ENCODE data around the gene ARHGAP26.
A peak's percentile ranks its signal among the peaks of the same experiment; 100 is the strongest.

Gene ARHGAP26

DNA sequence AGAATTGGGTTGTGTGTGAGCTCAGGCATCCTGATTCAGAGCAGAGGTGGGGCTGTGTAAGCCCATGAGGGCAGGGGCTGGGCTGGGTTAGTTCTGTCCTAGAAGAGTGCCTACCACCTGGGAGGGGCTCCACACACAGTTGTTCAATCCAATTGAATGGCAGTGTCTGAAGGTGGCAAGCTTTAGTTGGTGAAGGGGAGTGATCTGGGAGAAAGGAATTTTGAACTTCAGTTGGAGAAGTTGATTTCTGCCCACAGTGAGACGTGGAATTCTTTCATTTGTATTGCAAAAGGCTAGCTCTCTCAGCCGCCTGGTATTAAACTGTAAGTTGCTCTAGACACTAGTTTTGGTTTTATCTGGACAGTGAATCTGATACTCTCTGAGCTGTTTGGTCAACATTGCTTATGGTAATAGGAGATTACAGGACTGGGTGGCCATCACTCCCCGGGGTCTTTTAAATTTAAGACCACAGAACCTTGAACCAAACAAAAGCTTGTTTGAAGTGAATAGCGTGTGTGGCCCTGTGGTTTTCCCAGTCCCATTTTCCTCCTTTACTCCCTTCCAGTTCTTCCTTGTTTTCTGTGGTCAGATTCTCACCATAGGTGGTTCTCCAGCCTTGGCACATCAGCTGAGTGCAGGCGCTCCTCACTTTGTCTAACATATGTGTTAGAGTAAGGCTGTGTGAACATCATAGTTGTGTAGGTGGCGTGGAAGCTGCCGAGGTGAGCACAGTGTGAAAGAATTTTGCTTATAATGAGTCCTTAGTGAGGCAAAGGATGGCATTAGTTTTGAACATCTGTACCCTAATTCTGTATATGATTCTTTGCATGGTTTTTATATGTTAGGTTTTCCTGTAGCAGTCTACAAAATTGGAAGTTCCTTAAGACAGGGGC lies 78.0 kb downstream of the ARHGAP26 start:
- DNase-seq (ENCODE audit: low read depth, low spot score), result no peak

- DNase-seq (ENCODE audit: low read depth, low spot score), result no peak
Measured at GRCh38 chr5:142849466-142849865, 79.3 kb downstream of the ARHGAP26 start.

DNA sequence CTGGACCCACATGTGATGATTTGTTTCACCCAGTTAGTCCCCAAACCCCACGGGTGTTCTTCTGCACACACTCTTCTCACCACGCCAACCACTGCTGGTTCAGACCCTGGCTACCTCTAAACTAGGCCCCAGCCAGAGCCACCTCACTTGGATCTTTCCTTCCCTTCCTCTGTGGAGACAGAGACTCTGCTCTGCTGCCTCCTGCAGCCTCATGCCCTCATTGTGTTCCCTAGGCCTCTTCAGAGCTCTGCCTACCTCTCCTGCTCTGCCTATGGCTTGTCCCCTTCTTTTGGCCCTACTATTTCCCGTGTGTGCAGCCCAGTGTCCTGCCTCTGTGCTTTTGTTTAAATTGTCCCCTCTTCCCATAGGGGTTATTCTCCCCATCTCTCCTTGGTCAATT lies 79.7 kb downstream of the ARHGAP26 start:
- no peak for DNase-seq (ENCODE audit: low read depth, low spot score)

DNA sequence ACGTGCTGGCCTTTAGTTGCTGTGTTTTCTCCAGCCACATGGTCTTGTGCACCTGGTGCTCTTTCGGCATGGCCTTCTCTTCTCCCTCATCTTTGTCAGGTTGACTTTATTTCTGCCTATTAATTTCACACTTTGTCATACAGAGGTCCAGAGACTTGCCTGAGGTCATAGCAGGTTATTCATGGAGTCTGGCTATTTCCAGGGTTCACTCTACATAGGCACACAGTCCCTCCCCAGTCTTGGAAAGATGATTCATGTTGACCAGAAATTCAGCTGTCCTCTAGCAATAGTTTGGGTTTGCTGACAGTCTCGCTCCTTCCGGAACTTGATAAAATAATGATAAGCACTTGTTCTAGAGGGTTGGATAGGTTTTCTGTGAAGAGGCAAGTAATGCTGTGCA lies 81.6 kb downstream of the ARHGAP26 start:
- DNase-seq (ENCODE audit: low read depth, low spot score), result no peak

GRCh38 chr5:142852416-142853198 lies 82.4 kb downstream of the ARHGAP26 start:
- DNase-seq (ENCODE audit: low read depth, low spot score), result no peak

DNA sequence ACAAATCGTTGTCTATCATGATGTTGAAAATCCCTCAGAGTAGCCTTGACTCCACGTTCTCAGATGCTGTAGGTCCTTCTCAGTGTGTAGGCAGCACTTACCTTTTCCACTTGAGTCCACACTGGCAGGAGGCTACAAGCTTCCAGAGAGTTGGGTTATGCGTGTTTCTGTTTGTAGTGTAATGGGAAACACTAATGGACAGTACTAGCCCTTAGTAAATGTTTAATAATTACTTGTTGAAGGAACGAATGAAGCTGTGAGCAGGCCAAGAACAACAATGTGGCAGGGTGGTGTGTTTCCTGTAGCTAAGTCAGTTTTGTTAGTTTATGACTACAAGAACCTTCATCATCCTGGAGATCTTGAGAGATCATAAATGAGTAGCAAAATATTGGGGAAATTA lies 83.5 kb downstream of the ARHGAP26 start:
- no peak for DNase-seq (ENCODE audit: low read depth, low spot score)

DNA sequence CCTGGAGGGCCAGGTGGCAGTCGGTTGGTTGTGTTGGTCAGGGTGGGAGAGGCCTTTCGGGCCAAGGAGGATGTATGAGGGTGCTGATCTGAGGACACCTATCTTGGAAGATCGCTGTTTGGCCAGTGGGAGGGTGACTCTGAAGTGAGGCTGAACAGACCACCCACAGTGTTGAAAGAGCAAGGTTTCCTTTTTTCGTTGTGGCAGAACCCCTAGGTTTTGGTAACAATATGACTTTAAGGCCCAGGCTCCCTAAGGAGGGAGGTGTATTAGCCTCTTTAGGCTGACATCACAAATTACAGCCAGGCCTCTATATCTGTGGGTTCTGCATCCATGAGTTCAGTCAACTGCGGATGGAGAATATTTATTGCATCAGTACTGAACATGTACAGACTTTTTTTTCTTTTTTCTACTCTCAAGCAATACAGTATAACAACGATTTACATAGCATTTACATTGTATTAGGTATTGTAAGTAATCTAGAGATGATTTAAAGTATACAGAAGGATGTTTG lies 86.1 kb downstream of the ARHGAP26 start:
- DNase-seq (ENCODE audit: low read depth, low spot score), result no peak

GRCh38 chr5:142857405-142857804 lies 87.2 kb downstream of the ARHGAP26 start:
- DNase-seq (ENCODE audit: low read depth, low spot score), result no peak

DNA sequence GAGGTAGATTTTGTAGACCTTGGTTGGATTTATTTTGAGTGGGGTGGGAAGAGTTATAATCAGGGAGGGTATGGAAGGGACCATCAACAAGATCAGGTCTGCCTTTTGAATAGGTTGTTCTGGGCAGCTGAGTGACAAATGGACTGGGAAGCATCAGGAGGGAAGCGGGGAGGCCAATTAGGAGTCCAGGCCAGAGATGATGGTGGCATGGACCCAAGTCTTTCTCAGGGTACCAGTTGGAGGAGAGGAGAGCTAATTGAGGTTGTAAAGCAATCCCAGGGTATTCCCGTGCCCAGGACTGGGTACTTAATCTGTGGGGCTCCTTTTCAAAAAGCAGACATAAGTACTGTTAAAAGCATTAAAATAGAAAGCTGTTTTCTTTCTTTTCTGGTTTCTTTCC lies 88.9 kb downstream of the ARHGAP26 start:
- DNase-seq (ENCODE audit: low read depth, low spot score), result no peak

DNA sequence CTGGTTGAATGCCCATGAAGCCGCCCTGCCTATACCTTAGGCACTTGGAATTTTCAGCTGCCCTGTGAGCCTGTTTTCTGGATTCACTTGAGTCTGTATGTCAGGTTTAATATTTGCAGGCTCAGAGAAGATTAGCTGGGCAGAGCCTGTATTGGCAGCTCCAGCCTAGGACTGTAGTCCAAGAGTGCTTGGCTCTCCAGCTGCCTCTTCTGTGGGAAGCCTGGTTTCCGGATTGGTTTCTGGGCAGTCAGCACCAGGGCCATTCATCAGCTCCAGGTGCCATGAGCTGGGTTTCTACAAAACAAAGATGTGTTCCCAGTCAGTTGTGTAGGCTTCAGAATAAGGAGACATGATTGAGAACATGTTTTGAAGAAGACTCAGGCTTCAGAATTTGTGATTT lies 90.1 kb downstream of the ARHGAP26 start:
- DNase-seq (ENCODE audit: low read depth, low spot score), result no peak

- DNase-seq (ENCODE audit: low read depth, low spot score), result no peak
Measured at GRCh38 chr5:142861011-142861410, 90.8 kb downstream of the ARHGAP26 start.

GRCh38 chr5:142862594-142862993 lies 92.4 kb downstream of the ARHGAP26 start:
- no peak for DNase-seq (ENCODE audit: low read depth, low spot score)

- no peak for DNase-seq (ENCODE audit: low read depth, low spot score)
Measured at GRCh38 chr5:142863856-142864255, 93.7 kb downstream of the ARHGAP26 start.

- DNase-seq (ENCODE audit: low read depth, low spot score), result no peak
Measured at GRCh38 chr5:142864290-142865260, 94.4 kb downstream of the ARHGAP26 start.

GRCh38 chr5:142865631-142866030 lies 95.5 kb downstream of the ARHGAP26 start:
- no peak for DNase-seq (ENCODE audit: low read depth, low spot score)

GRCh38 chr5:142866563-142867275 lies 96.5 kb downstream of the ARHGAP26 start:
- DNase-seq (ENCODE audit: low read depth, low spot score), result no peak

DNA sequence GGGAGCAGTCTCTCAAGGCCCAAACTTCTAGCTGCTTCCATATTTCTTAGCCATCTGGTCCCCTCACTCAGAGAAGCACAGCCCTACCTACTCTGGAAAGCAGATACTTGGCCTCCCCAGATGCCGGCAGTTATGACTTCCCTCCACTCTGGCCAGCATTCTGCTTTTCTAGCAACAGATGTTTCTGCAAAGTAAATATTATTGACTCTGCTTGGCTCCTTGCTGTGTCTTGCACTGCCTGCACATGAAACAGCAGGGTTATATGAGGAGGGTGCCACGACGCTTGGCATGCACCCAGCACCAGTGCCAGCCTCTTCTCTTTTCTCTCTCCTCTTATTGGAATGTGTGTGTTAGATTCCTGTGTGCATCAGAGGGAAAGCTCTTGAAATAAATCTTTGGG lies 99.7 kb downstream of the ARHGAP26 start:
- peak; percentile 64 for DNase-seq (ENCODE audit: low read depth, low spot score)

- DNase-seq (ENCODE audit: low read depth, low spot score), result no peak
Measured at GRCh38 chr5:142870532-142871362, 100.6 kb downstream of the ARHGAP26 start.

- DNase-seq (ENCODE audit: low read depth, low spot score), result no peak
Measured at GRCh38 chr5:142871363-142872193, 101.4 kb downstream of the ARHGAP26 start.
